ENCODE data around the gene NRL.

DNA sequence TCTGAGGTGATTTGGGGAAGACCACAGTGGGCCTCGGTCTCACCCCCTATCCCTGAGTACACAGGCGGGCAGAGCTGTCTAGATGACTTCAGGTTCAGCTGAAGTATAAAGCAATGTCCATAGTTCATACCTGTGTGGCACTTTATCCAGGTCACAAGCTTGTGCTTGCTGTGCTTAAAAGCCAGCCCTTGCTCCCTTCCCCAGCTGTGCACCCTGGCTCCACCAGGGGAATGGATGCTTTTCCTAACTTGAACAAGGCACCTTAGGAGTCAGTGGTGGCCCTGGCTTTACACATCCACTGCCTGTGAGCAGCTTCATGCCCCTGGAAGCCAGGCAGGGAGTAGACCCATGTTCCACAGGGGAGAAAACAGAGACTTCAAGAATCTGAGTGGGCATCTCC is 57.5 kb downstream of the NRL start:
- no peak for TF ChIP-seq POLR2A (IDR thresholded peaks at IDR 0.05)
- TF ChIP-seq, protein P1, sequence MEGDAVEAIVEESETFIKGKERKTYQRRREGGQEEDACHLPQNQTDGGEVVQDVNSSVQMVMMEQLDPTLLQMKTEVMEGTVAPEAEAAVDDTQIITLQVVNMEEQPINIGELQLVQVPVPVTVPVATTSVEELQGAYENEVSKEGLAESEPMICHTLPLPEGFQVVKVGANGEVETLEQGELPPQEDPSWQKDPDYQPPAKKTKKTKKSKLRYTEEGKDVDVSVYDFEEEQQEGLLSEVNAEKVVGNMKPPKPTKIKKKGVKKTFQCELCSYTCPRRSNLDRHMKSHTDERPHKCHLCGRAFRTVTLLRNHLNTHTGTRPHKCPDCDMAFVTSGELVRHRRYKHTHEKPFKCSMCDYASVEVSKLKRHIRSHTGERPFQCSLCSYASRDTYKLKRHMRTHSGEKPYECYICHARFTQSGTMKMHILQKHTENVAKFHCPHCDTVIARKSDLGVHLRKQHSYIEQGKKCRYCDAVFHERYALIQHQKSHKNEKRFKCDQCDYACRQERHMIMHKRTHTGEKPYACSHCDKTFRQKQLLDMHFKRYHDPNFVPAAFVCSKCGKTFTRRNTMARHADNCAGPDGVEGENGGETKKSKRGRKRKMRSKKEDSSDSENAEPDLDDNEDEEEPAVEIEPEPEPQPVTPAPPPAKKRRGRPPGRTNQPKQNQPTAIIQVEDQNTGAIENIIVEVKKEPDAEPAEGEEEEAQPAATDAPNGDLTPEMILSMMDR (IDR thresholded peaks at IDR 0.05): no peak

Data from heart left ventricle (tissue), 13 donors.